NOMO-1 treated with dmso at 0.1 percent for 144 hours (cell line): ENCODE results near the gene TRIM45.
"Not testable (repeated sequence)": the region's sequence is repeated elsewhere in the genome, so short reads cannot be mapped to it uniquely, and the experiment has no call there.

Experiments used
- DNase-seq: peaks from one replicate; lab custom pipeline; 2025; ENCODE audit not compliant: unreplicated experiment; lab: John Stamatoyannopoulos, UW

TRIM45 gene

GRCh38 chr1:117101858-117102257 lies 19.7 kb downstream of the TRIM45 start:
- DNase-seq = not testable (repeated sequence)

DNA sequence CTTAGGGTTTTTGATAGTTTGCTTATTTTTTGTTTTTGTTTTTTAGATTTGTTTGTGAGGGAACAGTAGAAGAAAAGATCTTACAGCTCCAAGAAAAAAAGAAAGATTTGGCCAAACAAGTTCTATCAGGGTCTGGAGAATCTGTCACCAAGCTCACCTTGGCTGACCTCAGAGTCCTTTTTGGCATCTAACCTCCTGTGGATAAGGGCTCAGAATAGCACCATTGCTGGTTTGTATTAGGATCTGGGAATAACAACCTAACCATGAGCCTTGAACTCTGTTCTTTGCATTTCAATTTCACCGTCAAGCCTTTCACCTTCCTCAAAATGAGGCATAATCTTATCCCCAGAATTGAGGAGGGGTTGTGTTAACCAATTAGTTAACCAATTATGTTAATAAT lies 20.2 kb downstream of the TRIM45 start:
- DNase-seq = no peak

DNA sequence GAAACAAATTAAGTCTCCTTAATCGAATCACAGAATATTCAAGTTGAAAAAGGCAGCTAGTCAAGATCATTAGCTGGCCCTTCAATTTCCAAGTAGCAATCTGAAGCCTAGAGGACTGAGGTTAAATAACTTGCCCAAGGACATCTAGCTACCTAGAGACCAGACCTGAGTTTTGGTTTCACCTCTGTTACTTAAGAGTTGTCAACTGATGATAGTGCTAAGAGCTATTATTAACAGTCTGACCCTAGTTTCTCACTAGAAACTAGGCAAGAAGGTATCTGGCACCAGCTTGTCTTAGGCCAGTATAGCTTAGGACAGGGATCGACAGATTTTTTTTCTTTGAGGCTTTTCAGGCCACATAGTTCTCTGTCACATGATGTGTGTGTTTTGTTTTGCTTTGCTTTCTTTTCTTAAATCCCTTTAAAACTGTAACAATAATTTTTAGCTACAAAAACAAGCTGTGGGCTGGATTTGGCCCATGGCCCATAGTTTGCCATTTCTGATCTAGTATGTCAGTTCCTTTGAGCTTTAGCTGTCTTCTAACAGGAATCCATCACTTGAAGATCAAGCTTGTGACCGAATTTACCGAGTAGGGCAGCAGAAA lies 23.2 kb downstream of the TRIM45 start:
- DNase-seq = no peak

DNA sequence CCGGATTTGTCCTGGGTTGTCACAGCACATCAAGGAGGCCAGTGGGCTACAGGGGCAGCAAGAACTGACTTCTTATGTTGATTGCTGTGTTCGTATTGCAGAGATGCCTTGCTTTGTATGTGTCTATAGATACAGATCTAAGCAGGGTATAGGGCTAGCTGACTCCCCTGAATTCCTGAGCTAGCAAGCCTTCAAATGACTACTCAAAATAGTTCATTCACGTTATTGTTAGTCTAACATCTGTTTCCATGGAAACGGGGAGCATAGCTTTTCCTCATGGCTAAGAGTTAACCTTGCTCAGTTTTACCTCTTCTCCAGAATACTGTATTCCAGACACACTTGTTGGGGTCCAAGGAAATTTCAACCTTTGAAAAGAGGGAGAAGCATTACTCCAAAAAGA lies 24.1 kb downstream of the TRIM45 start:
- DNase-seq = no peak

DNA sequence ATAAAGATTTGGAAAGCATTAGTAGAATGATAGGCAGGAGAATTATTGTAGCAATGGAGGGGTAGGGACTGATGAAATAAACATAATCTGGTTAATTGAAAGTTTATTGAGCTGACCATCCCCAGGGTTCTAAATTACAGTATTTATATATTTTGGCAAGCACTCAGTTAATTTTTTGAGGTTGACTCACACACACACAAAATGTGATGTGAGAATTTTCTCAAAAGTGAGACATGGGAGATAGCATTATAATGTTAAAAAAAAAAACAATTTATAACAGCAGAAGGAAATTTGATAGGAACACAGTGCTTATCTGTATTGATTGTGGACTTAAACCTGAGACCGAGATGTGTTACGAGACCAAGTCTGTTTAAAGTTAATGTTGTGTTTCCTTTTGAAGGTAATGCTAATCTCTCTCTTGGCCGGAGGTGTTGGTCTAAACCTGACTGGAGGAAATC lies 24.6 kb downstream of the TRIM45 start:
- DNase-seq = no peak

DNA sequence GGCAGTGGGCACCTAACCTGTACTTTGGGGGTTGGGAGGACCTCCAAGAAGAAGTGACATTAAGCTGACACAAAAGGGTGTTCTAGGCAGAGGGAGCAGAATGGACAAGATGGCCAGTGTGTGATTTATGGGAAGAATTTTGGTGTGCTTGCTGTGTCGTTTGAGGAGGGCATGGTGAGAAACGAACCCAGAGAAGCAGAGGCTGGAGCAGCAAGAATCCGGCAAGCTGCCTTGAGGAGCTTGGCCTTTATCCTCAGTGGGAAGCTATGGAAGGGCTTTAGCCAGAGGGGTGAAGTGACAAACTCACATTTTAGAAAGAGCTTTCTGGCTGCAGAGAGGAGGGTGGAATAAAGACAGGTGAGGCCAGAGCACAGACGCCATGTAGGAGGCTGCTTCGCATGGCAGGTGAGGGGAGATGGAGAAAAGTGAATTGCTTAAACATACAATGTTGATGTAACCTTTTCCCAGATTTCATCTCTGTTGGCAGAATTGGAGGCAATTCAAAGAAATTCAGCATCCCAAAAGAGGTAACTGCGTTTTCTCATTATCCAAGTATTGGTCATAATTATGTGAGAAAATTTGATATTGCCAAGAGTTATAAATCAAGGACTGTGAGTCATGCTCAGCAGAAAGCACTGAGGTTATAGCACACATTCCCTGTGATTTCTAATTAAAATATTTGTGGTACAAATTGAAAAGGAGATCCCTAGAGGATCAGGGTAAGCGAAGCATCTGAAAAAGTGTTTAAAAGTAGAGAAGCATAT lies 26.5 kb downstream of the TRIM45 start:
- DNase-seq = no peak

GRCh38 chr1:117093870-117094621 lies 27.5 kb downstream of the TRIM45 start:
- DNase-seq = no peak

DNA sequence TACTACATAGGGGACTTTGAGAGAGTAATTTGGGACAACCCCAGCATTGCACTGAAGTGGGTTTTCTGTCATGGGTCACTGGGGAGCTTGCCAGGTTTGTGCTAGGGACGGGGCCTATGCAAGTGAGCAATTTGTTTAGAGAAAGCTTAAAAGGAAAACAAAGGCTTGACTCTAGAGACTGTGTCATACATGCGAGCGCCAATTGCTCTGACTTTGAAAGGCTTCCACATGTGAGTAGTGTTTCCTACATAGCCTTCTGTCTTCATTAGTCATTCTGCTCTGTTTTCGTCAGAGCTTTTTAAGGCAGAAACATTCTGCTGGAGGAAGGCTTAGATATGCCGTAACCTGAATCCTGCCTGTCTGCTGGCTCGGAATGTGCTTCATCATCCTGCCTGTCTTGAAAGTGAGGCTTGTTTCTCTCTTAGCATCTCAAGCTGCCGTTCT lies 28.4 kb downstream of the TRIM45 start:
- no peak for DNase-seq

- no peak for DNase-seq
Measured at GRCh38 chr1:117092594-117092993, 29.0 kb downstream of the TRIM45 start.

- DNase-seq = no peak
Measured at GRCh38 chr1:117089996-117090395, 31.6 kb downstream of the TRIM45 start.

GRCh38 chr1:117087686-117088085 lies 33.9 kb downstream of the TRIM45 start:
- DNase-seq = no peak

DNA sequence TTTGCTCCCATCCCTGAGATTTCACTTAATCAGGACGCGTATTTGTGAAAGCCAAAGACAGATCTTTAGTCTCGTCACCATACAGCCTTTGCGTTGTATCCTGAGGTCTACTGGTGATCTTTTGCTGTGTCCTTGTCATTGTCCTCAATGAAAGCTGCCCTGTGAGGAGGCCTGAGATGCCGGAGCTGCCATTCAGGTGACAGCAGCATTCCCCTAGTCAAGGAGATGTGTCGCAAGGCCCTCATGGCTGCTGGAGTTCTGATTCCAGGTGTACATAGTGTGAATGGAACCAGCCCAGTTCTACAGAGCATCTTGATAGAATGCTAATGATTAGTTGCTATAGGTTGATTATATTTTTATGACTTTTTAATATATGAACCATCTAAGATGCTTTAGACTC lies 37.3 kb downstream of the TRIM45 start:
- no peak for DNase-seq

GRCh38 chr1:117079737-117080136 lies 41.8 kb downstream of the TRIM45 start:
- DNase-seq = no peak

- no peak for DNase-seq
Measured at GRCh38 chr1:117077267-117077666, 44.3 kb downstream of the TRIM45 start.

DNA sequence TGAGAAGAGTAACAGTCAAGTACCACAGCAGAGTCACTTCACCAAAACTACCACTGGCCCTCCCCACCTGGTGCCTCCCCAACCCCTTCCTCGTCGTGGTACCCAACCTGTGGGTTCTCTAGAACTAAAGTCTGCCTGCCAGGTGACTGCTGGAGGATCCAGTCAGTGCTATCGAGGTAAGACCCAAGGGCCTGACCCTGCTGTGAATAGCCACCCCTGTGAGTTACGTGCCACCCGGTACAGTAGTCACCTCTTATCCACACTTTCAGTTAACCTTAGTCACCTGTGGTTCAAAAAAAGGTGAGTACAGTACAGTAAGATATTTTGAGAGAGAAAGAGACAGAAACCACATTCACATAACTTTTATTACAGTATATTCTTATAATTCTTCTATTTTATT lies 44.9 kb downstream of the TRIM45 start:
- DNase-seq = no peak

GRCh38 chr1:117070124-117070523 lies 51.4 kb downstream of the TRIM45 start:
- DNase-seq = no peak

DNA sequence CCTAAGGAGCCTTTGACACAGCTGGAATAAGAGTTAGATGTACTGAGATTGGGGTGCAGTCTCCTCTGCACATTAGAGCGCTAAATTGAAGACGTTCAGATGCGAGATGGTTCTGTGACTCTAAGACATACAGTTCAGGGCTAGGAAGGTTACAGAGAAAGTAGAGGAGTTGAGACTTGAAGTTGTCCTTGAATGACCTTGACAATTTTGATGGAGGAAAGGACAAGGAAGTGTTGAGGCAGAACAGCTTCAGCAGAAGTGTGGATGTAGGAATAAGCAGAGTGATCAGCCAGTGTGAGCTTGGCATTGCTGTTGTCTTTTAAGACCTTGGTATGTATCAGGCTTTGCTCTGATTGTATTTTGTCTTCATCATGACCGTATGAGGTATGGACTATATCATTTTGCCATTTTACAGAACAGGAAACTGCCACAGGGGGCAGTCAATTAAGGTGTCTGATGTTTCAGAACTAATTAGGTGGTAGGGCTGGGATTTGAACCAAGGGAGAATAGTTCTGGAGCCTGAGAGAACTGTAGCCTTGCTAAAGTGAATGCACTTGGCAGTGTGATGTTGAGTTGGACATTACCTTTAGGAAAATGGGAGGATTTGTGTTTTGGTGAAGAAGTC lies 52.2 kb downstream of the TRIM45 start:
- DNase-seq = no peak

GRCh38 chr1:117068580-117068979 lies 53.0 kb downstream of the TRIM45 start:
- DNase-seq = no peak

DNA sequence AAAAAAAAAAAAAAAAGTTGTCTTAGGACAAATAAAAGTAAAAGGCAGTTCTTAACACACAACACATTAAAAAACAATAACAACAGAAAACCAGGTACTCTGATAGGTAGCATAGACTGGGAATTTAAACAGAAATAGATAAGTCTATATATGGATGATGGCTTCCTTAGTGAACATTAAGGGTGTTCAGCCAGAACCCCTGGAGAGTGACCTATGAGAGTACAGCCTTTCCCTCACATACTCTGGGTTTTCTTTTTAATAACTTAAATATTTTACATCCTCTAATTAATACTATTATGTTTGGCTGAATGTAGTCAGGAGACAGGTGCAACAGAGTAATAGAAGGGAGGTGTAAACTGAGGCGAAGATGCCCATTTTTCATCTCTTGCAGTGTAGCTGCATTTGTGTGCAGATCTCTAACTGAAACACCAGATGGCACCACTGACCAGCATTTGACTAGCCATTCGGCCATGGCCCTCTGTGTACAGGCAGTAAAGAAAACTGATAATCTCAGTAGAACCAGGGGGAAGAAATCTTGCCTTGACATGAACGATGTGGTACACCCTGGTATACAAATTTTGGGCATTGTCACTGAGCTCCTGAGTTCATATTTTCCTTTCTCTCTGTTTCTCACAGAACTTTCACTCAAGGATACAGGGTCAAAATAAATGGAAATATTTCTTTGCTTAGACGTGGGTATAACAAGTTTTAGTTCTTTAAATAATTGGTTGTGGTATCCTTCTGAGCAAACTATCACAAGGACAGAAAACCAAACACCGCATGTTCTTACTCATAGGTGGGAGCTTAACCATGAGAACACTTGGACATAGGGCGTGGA lies 53.8 kb downstream of the TRIM45 start:
- no peak for DNase-seq

DNA sequence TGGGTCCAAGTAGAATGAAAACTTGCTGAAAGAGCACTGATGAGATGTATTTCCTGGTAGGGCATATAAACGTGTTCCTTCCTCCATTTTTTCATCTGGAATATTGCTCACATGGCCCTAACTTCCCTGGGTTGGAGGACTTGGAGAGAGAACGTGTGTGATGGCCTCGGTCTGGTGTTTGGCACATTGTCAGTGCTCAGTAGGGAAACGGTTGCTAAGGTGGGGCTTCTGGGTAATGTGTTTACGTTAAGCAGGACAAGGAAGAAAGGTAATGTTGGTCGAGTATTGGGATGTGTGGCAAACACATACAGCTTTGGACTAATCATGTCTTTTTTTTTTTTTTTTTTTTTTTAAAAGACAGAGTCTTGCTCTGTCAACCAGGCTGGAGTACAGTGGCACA lies 55.2 kb downstream of the TRIM45 start:
- no peak for DNase-seq

DNA sequence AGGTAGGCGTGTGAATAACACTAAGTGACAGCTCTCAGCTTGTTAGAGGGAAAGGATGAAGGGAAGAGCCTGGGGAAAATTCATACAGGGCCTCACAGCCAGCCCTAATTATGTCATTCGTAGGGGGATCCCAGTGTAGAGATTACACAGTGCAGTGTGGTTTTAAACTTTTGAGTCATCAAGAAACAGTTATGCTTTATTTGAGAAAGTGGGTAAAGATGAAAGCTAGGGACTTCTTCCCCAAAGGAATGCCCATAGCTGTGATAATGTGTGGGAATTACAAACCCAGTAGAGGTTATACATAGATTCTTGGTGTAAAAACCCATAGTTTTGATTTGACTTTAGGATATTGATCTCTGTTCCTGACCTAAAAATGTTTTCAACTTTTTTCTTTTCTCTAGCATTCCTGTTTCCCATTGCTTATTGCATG lies 59.5 kb downstream of the TRIM45 start:
- no peak for DNase-seq
